ENCODE results near the gene CTRB2.

The CTRB2 gene

GRCh38 chr16:75222271-75222783, 15.4 kb upstream of the CTRB2 start:
- no peaks in the 10 kb centered on the region for H3K9me3 ChIP-seq (ENCODE audit: severe bottlenecking)
- no peaks in the 10 kb centered on the region for H3K36me3 ChIP-seq (ENCODE audit: low read depth)
- H3K27me3 ChIP-seq (ENCODE audit: insufficient read depth, poor library complexity, severe bottlenecking) = no peaks in the 10 kb centered on the region
- H3K4me3 ChIP-seq (ENCODE audit: severe bottlenecking) = no peak overlapping the region
- ATAC-seq (ENCODE audit: low read depth) (no peak), DNase-seq (ENCODE audit: low spot score) (no peak)
- H3K4me1 ChIP-seq (ENCODE audit: insufficient read depth, poor library complexity, severe bottlenecking) = no peaks in the 10 kb centered on the region
- TF ChIP-seq, protein P1, sequence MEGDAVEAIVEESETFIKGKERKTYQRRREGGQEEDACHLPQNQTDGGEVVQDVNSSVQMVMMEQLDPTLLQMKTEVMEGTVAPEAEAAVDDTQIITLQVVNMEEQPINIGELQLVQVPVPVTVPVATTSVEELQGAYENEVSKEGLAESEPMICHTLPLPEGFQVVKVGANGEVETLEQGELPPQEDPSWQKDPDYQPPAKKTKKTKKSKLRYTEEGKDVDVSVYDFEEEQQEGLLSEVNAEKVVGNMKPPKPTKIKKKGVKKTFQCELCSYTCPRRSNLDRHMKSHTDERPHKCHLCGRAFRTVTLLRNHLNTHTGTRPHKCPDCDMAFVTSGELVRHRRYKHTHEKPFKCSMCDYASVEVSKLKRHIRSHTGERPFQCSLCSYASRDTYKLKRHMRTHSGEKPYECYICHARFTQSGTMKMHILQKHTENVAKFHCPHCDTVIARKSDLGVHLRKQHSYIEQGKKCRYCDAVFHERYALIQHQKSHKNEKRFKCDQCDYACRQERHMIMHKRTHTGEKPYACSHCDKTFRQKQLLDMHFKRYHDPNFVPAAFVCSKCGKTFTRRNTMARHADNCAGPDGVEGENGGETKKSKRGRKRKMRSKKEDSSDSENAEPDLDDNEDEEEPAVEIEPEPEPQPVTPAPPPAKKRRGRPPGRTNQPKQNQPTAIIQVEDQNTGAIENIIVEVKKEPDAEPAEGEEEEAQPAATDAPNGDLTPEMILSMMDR (IDR thresholded peaks at IDR 0.05; ENCODE audit: poor library complexity, severe bottlenecking) = no peak
- H3K27ac ChIP-seq (ENCODE audit: poor library complexity, severe bottlenecking) = no peak overlapping the region

GRCh38 chr16:75219838-75220237, 12.9 kb upstream of the CTRB2 start:
- Histone ChIP-seq H3K36me3 (ENCODE audit: low read depth) (no peaks in the 10 kb centered on the region), H3K9me3 (ENCODE audit: severe bottlenecking) (no peaks in the 10 kb centered on the region), H3K4me1 (ENCODE audit: insufficient read depth, poor library complexity, severe bottlenecking) (no peaks in the 10 kb centered on the region), H3K27me3 (ENCODE audit: insufficient read depth, poor library complexity, severe bottlenecking) (no peaks in the 10 kb centered on the region), H3K4me3 (ENCODE audit: severe bottlenecking) (no peak overlapping the region), H3K27ac (ENCODE audit: poor library complexity, severe bottlenecking) (no peak overlapping the region)
- no peak for ATAC-seq (ENCODE audit: low read depth)
- DNase-seq (ENCODE audit: low spot score) = no peak
- TF ChIP-seq, protein P1 (IDR thresholded peaks at IDR 0.05; ENCODE audit: poor library complexity, severe bottlenecking) = no peak

- Histone ChIP-seq H3K4me1 (ENCODE audit: insufficient read depth, poor library complexity, severe bottlenecking) (no peaks in the 10 kb centered on the region), H3K36me3 (ENCODE audit: low read depth) (no peaks in the 10 kb centered on the region), H3K27me3 (ENCODE audit: insufficient read depth, poor library complexity, severe bottlenecking) (no peaks in the 10 kb centered on the region), H3K27ac (ENCODE audit: poor library complexity, severe bottlenecking) (no peak overlapping the region), H3K4me3 (ENCODE audit: severe bottlenecking) (no peak overlapping the region), H3K9me3 (ENCODE audit: severe bottlenecking) (no peaks in the 10 kb centered on the region)
- TF ChIP-seq, protein P1 (IDR thresholded peaks at IDR 0.05; ENCODE audit: poor library complexity, severe bottlenecking) = no peak
- DNase-seq (ENCODE audit: low spot score) = no peak
- ATAC-seq (ENCODE audit: low read depth) = no peak
Observed at GRCh38 chr16:75219088-75219487, 12.1 kb upstream of the CTRB2 start.

DNA sequence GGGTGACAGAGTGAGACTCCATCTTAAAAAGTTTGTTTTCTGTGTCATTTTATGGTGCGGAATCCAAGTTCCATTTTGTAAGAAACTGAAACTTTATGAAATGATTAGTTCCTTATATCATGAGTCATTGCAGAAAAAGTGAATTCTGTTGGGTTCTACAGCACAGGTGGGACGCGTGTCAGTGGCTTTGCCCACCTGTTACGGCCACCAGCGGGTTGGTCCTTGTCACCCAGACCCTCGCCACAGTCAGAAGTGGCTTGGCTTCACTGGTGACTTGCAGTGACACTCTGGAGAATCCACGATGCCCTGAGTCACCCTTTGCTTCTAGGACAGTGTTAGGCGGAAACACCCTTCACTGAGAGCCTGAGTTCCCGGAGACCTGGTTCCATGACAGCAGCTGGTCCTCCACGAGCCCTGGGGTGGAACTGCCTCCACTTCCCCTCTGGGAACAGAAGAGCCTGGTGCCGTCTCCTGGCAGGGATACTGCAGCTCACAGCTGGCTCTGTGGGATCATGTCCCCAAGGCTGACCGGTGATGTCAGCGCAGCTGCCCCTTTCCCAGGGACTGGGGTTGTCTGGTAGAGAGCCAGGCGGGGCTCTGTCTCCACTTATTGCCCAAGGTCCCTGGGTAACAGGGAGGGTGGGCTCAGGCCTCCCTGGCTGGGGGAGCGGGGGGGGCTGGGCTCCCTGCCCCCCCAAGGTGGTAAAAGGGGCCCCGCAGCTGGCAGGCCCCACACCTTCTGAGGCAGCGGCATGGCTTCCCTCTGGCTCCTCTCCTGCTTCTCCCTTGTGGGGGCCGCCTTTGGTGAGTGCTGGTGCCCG, 11.5 kb upstream of the CTRB2 start, which contains the start of gene CTRB1:
CTRB1 (plus strand) TSS at position 733 of the 821 bp plus-strand sequence; CDS start at position 753, 20 bp downstream.
- TF ChIP-seq, protein P1 (IDR thresholded peaks at IDR 0.05; ENCODE audit: poor library complexity, severe bottlenecking) = no peak
- Histone ChIP-seq H3K27ac (ENCODE audit: poor library complexity, severe bottlenecking) (no peak within 1 kb of the TSS), H3K4me3 (ENCODE audit: severe bottlenecking) (no peak within 1 kb of the TSS), H3K36me3 (ENCODE audit: low read depth) (no peaks in the 10 kb centered on the region), H3K4me1 (ENCODE audit: insufficient read depth, poor library complexity, severe bottlenecking) (no peaks in the 10 kb centered on the region), H3K27me3 (ENCODE audit: insufficient read depth, poor library complexity, severe bottlenecking) (no peaks in the 10 kb centered on the region), H3K9me3 (ENCODE audit: severe bottlenecking) (no peaks in the 10 kb centered on the region)
- no peak for ATAC-seq (ENCODE audit: low read depth)
- DNase-seq (ENCODE audit: low spot score) = no peak

DNA sequence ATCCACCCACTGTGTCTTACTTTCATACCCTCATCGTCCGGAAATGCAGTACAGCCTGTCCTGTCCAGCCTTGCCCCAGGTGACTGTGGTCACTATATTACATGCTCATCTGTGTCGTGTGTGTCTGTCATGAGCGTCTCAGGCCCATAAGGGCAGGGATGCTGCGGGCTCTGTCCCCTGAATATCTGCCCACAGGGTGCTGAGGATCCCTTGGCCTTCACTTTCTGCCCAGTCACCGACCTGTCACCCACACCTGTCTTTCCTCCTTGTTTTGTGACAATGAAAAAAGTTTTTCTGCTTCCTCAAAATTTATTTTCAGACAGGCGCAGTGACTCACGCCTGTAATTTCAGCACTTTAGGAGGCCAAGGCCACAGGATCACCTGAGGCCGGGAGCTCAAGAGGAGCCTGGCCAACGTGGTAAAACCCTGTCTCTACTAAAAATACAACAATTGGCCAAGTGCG, 10.5 kb upstream of the CTRB2 start:
- H3K4me3 ChIP-seq (ENCODE audit: severe bottlenecking) = no peak overlapping the region
- H3K36me3 ChIP-seq (ENCODE audit: low read depth) = no peaks in the 10 kb centered on the region
- ATAC-seq (ENCODE audit: low read depth) = no peak
- H3K9me3 ChIP-seq (ENCODE audit: severe bottlenecking) = no peaks in the 10 kb centered on the region
- TF ChIP-seq, protein P1 (IDR thresholded peaks at IDR 0.05; ENCODE audit: poor library complexity, severe bottlenecking) = no peak
- no peaks in the 10 kb centered on the region for H3K27me3 ChIP-seq (ENCODE audit: insufficient read depth, poor library complexity, severe bottlenecking)
- no peak for DNase-seq (ENCODE audit: low spot score)
- H3K4me1 ChIP-seq (ENCODE audit: insufficient read depth, poor library complexity, severe bottlenecking) = no peaks in the 10 kb centered on the region
- H3K27ac ChIP-seq (ENCODE audit: poor library complexity, severe bottlenecking) = no peak overlapping the region

Measured in RWPE2 (cell line).